HG02884 (cell line): ENCODE measurements around the gene SH2B2.
"Not testable (repeated sequence)": the region's sequence is repeated elsewhere in the genome, so short reads cannot be mapped to it uniquely, and the experiment has no call there.

Source experiments
- ATAC-seq: cut with Tn5 transposase; IDR thresholded peaks from one replicate; pipeline ENCODE4 v1.9.1; 2021; ENCODE audit warnings: mild to moderate bottlenecking, moderate library complexity; ENCODE audit not compliant: unreplicated experiment

The SH2B2 gene

GRCh38 chr7:102303669-102304422 lies 17.2 kb downstream of the SH2B2 start:
- ATAC-seq: no peak

- no peak for ATAC-seq
Measured at GRCh38 chr7:102304668-102305067, 18.0 kb downstream of the SH2B2 start.

GRCh38 chr7:102305414-102306268 lies 19.0 kb downstream of the SH2B2 start:
- peak; percentile 47 for ATAC-seq

- peak; percentile 56 for ATAC-seq
Measured at GRCh38 chr7:102306916-102307677, 20.4 kb downstream of the SH2B2 start.

- no peak for ATAC-seq
Measured at GRCh38 chr7:102310414-102310815, 23.7 kb downstream of the SH2B2 start.

- ATAC-seq: no peak
Measured at GRCh38 chr7:102312317-102312716, 25.6 kb downstream of the SH2B2 start.

- no peak for ATAC-seq
Measured at GRCh38 chr7:102313997-102314780, 27.5 kb downstream of the SH2B2 start.

GRCh38 chr7:102317231-102318059 lies 30.8 kb downstream of the SH2B2 start:
- ATAC-seq: no peak

- ATAC-seq: no peak
Measured at GRCh38 chr7:102318482-102318971, 31.9 kb downstream of the SH2B2 start.

- ATAC-seq: no peak
Measured at GRCh38 chr7:102319671-102320070, 33.0 kb downstream of the SH2B2 start.

- no peak for ATAC-seq
Measured at GRCh38 chr7:102320181-102320580, 33.5 kb downstream of the SH2B2 start.

- ATAC-seq: no peak
Measured at GRCh38 chr7:102320601-102321350, 34.1 kb downstream of the SH2B2 start.

- ATAC-seq: no peak
Measured at GRCh38 chr7:102321351-102322201, 34.9 kb downstream of the SH2B2 start.

- no peak for ATAC-seq
Measured at GRCh38 chr7:102322202-102322715, 35.6 kb downstream of the SH2B2 start.

- no peak for ATAC-seq
Measured at GRCh38 chr7:102323914-102324195, 37.2 kb downstream of the SH2B2 start.

- ATAC-seq: not testable (repeated sequence)
Measured at GRCh38 chr7:102325106-102325505, 38.4 kb downstream of the SH2B2 start.

GRCh38 chr7:102326157-102326889 lies 39.7 kb downstream of the SH2B2 start:
- ATAC-seq: no peak
